ENCODE data around the gene C7. TPM values are rescaled to one million over a fixed set of nuclear protein-coding genes. Genes with fewer than 3 reads are reported as not detected.

Gene C7
- total and polyA plus RNA-seq, 10 of the 15 experiments (the other 5 are each of a cell fraction or from before 2014, with no cell fraction given) = 0.90 TPM; not detected in 9

- RAD21 ChIA-PET (ENCODE audit: unreplicated experiment) = interaction anchor here (0.7 to 1.4 kb wide), 5 partner anchors 365 to 972 kb away, joined by 3 to 5 read pairs (median 3); no protein-coding TSS in a partner anchor
- H3K9me3 ChIP-seq (replicated peaks; ENCODE audit: control insufficient read depth, insufficient read depth, low read length) = no peaks in the 10 kb centered on the region
- no peaks in the 10 kb centered on the region for H3K27me3 ChIP-seq (replicated peaks in 1 of 2; ENCODE audit: control insufficient read depth in 2 of 2, insufficient read depth in 2 of 2, low read length in 1 of 2)
- WGBS (ENCODE audit: insufficient coverage, insufficient replicate concordance, low lambda C conversion rate, missing lambda C conversion rate) = 15% methylated on average over 2 of the region's 2 CpGs
- no peak overlapping the region for H3K4me2 ChIP-seq (ENCODE audit: control insufficient read depth, insufficient read depth)
- intact Hi-C loops (cut with micrococcal nuclease; ENCODE audit: unreplicated experiment) = loop anchor here (5.0 to 10.0 kb wide), 3 partner anchors 370 to 937 kb away; no protein-coding TSS in a partner anchor
- no peaks in the 10 kb centered on the region for H3K4me1 ChIP-seq (ENCODE audit: control insufficient read depth, insufficient read depth, low read length)
- no peak overlapping the region for H3K4me3 ChIP-seq
- no peaks in the 10 kb centered on the region for H3K36me3 ChIP-seq (ENCODE audit: control insufficient read depth in 2 of 2, insufficient read depth in 2 of 2, low read length in 1 of 2)
- CTCF ChIA-PET = interaction anchor here (0.6 to 1.9 kb wide), 27 partner anchors 8 to 1984 kb away, joined by 3 to 9 read pairs (median 4); no protein-coding TSS in a partner anchor
- no peak overlapping the region for H3K27ac ChIP-seq (ENCODE audit: control insufficient read depth, insufficient read depth)
- ATAC-seq (no peak), DNase-seq (ENCODE audit: low read depth, low spot score) (no peak), FAIRE-seq (no peak)
- SMC1A ChIA-PET (ENCODE audit: uncharacterized antibody, unreplicated experiment) = interaction anchor here (0.7 to 1.2 kb wide), 4 partner anchors 158 to 939 kb away, joined by 3 to 5 read pairs (median 4); no protein-coding TSS in a partner anchor
- H3K9ac ChIP-seq (ENCODE audit: control insufficient read depth, insufficient read depth, low read length) = no peak overlapping the region
- H3K79me2 ChIP-seq (ENCODE audit: control insufficient read depth, insufficient read depth, low read length) = no peaks in the 10 kb centered on the region
- no peaks in the 10 kb centered on the region for H4K20me1 ChIP-seq (ENCODE audit: control insufficient read depth, insufficient read depth)
- H2AFZ ChIP-seq (ENCODE audit: control insufficient read depth, low read depth, low read length) = no peak overlapping the region
- POLR2A ChIA-PET = no interaction called here
- TF ChIP-seq ATF2 (IDR thresholded peaks at IDR 0.05; ENCODE audit: low read length) = no peak
- TF ChIP-seq MTA2 (IDR thresholded peaks at IDR 0.05; ENCODE audit: low read depth) = no peak
- no peak for TF ChIP-seq KDM1A (IDR thresholded peaks at IDR 0.05; ENCODE audit: borderline replicate concordance)
- TF ChIP-seq MYC (IDR thresholded peaks at IDR 0.05; ENCODE audit: insufficient read depth, insufficient read length, insufficient replicate concordance, low read length, severe bottlenecking) = no peak
- TF ChIP-seq HSF1 (IDR thresholded peaks at IDR 0.05; ENCODE audit: low read depth, low read length) = no peak
- no peak for TF ChIP-seq ZNF217 (IDR thresholded peaks at IDR 0.05)
- TF ChIP-seq ASH2L (IDR thresholded peaks at IDR 0.05; ENCODE audit: borderline replicate concordance, low read depth) = no peak
- no peak for TF ChIP-seq HDAC2 (IDR thresholded peaks at IDR 0.05)
- TF ChIP-seq EZH2 (IDR thresholded peaks at IDR 0.05; ENCODE audit: borderline replicate concordance, control insufficient read depth, low read depth, low read length) = no peak
- no peak for TF ChIP-seq PAX5 (IDR thresholded peaks at IDR 0.05; ENCODE audit: borderline replicate concordance, low read depth, low read length)
- in situ Hi-C loops (cut with MboI) = no loop called here
- no TSS peak for BruUV-seq (replicated peaks)
Observed at GRCh38 chr5:40904994-40905306, 4.3 kb upstream of the C7 start.
